IPS-18a (cell line): ENCODE data around the gene NCKAP5.

Experiments
- H3K27ac ChIP-seq: one replicate; pipeline ENCODE4 v1.5.1; 2013; ENCODE audit warnings: low read length
- H3K27me3 ChIP-seq: one replicate; pipeline ENCODE4 v1.6.1; 2013; ENCODE audit warnings: mild to moderate bottlenecking, low read length; ENCODE audit not compliant: control insufficient read depth, insufficient read depth
- H3K36me3 ChIP-seq: one replicate; pipeline ENCODE4 v1.6.1; 2013; ENCODE audit warnings: low read depth, low read length; ENCODE audit not compliant: control insufficient read depth
- H3K4me1 ChIP-seq: one replicate; pipeline ENCODE4 v1.6.1; 2013; ENCODE audit warnings: low read depth, low read length; ENCODE audit not compliant: control insufficient read depth
- H3K4me3 ChIP-seq: one replicate; pipeline ENCODE4 v1.5.1; 2013; ENCODE audit warnings: low read length
- H3K9ac ChIP-seq: one replicate; pipeline ENCODE4 v1.6.1; 2013; ENCODE audit warnings: mild to moderate bottlenecking, low read length, moderate library complexity
- H3K9me3 ChIP-seq: one replicate; pipeline ENCODE4 v1.6.1; 2013; ENCODE audit warnings: low read depth, low read length; ENCODE audit not compliant: control insufficient read depth

Gene NCKAP5

DNA sequence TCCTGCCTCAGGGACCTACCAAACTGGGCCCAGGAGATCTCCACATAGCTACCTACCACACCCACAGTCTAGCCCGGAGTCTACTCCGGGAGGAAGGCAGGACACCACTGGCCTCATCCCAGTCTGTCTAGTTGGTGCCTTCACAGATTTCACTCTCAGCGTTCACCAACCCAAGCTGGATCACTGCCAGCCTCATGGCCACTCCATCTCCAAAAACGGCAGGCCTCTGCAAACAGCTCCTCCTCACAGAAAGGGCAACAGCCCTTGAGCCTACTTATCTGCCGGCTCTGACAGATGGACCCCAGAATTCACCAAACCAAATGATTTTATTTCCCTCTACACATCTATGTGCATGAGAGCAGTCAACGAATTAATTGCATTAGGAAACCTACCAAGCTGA, 61.3 kb downstream of the NCKAP5 start:
- Histone ChIP-seq H3K9ac (no peak overlapping the region), H3K36me3 (no peaks in the 10 kb centered on the region), H3K27ac (no peak overlapping the region), H3K9me3 (no peaks in the 10 kb centered on the region), H3K4me1 (no peaks in the 10 kb centered on the region), H3K27me3 (no peaks in the 10 kb centered on the region), H3K4me3 (no peak overlapping the region)

DNA sequence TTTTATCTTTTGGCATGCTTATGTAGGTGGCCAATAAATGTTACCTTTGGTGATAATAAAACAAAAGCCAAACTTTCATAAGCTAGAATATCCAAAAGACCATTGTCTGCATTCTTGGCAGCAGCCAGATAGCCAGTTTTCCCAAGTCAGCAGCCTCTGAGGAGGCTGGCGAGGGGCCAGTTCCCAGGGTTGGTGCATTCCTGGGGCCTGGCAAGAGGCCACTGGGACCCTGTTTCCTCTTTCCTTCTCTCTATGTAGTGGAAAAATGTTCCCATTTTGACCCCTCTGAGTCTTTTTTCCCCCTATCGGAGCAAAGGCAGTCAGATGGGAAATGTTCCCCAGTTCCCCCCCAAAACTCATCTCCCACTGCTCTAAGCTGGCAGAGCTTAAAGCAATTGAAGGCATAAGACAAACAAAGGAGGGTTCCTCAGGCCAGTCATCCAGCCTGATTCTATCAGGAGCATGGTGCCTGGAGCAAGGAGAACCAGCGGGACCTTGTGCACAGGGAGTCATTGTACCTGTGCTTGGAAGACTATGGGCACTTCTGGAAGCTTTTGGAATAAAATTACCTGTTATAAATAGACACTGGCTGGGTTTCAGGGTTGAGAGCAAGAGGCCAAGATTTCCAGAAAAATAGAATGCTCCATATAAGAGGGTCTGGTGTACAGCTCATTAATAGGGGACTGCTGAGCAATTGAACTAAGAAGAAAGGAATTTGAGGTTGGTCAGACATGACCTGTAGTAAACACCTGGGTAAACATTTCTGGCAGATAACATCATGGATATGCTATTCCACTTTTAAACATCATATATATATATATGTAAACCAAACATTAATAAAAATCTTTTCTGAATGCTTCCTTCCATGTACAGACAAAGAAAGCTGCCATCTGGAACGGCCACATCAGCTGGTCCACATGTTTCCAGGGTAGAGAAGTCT, 63.4 kb downstream of the NCKAP5 start:
- no peak overlapping the region for H3K9ac ChIP-seq
- no peaks in the 10 kb centered on the region for H3K27me3 ChIP-seq
- H3K9me3 ChIP-seq: no peaks in the 10 kb centered on the region
- no peak overlapping the region for H3K4me3 ChIP-seq
- no peak overlapping the region for H3K27ac ChIP-seq
- no peaks in the 10 kb centered on the region for H3K4me1 ChIP-seq
- H3K36me3 ChIP-seq: no peaks in the 10 kb centered on the region

DNA sequence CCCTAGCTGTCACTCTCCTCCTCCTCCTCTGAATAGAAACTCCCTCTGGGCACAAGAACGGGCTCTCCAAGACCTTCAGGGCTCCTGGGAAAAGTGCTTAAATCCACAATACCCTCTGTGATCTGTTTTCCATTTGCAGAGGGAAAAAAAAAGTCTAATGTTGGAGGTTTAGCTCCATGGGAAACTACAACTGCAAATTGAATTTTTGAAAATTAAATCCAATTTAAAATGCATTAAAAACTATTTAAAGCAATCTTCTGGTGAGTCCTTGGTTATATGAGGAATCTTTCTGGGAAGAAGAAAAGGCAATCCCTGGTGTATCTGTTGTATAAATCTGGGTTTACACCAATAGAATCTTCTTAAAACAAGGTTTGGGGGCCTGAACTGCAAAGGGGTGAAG, 64.3 kb downstream of the NCKAP5 start:
- no peak overlapping the region for H3K9ac ChIP-seq
- H3K9me3 ChIP-seq: no peaks in the 10 kb centered on the region
- no peaks in the 10 kb centered on the region for H3K4me1 ChIP-seq
- H3K4me3 ChIP-seq: no peak overlapping the region
- H3K27ac ChIP-seq: no peak overlapping the region
- no peaks in the 10 kb centered on the region for H3K36me3 ChIP-seq
- H3K27me3 ChIP-seq: no peaks in the 10 kb centered on the region

DNA sequence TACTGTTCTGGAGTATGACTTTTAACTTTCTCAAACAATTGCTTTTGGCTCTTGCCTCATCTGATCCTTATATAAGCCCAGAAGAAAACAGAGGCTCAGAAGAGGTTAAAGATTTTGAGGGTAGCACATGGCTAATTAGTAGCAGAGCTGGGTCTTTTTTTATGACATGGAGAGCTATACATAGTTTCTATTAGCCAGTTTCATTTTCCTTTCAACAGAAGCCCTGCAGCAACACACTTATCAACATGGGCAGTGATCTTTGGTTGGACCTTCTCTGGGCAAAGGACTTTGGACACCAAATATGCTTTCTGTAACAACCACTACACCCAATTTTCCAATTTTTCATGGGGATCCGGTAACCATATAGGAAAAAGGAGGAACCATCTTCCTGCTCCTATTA, 64.9 kb downstream of the NCKAP5 start:
- no peak overlapping the region for H3K27ac ChIP-seq
- H3K27me3 ChIP-seq: no peaks in the 10 kb centered on the region
- H3K9ac ChIP-seq: no peak overlapping the region
- no peak overlapping the region for H3K4me3 ChIP-seq
- H3K9me3 ChIP-seq: no peaks in the 10 kb centered on the region
- no peaks in the 10 kb centered on the region for H3K4me1 ChIP-seq
- no peaks in the 10 kb centered on the region for H3K36me3 ChIP-seq

DNA sequence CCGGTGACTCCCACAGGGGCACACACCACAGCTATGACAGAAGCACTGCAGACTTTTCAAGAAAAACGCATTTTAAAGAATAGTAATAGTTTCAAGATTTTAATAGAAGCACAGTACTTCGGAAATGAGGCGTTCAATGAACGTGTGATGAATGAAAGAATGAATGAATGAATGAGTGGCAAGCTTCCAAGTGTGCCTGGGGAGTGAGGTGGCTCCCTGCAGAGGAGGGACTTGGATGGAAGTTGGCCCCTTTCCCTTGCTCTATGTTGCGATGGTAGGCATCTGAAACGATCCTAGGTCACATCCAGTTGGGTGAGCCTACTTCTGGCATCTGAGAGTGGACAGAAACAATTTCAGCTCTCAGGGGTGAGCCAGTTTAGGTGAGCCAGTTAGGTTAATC, 65.6 kb downstream of the NCKAP5 start:
- no peaks in the 10 kb centered on the region for H3K36me3 ChIP-seq
- no peaks in the 10 kb centered on the region for H3K9me3 ChIP-seq
- no peak overlapping the region for H3K4me3 ChIP-seq
- no peak overlapping the region for H3K9ac ChIP-seq
- peaks cover 4% of the 10 kb centered on the region for H3K4me1 ChIP-seq
- no peak overlapping the region for H3K27ac ChIP-seq
- no peaks in the 10 kb centered on the region for H3K27me3 ChIP-seq

DNA sequence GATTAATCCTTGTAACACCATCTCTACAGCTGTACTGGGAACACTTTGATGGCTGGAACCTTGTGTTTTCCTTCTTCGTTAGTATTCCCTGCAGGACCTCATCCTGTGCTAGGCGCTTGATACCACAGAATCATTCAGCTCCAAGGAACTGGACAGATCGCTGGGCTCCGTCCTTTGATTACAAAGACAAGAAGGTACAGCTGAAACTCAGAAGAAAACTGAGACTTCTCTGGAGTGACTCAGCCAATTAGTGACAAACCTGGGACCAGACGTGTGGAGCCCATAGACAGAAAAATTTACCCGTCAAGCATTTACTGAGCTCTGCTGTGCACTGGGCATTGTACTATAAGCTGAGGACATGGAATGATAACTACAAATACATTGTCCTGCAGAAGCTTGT, 67.3 kb downstream of the NCKAP5 start:
- Histone ChIP-seq H3K4me1 (peaks cover 20% of the 10 kb centered on the region), H3K9ac (no peak overlapping the region), H3K36me3 (no peaks in the 10 kb centered on the region), H3K27me3 (no peaks in the 10 kb centered on the region), H3K9me3 (no peaks in the 10 kb centered on the region), H3K27ac (no peak overlapping the region), H3K4me3 (no peak overlapping the region)

DNA sequence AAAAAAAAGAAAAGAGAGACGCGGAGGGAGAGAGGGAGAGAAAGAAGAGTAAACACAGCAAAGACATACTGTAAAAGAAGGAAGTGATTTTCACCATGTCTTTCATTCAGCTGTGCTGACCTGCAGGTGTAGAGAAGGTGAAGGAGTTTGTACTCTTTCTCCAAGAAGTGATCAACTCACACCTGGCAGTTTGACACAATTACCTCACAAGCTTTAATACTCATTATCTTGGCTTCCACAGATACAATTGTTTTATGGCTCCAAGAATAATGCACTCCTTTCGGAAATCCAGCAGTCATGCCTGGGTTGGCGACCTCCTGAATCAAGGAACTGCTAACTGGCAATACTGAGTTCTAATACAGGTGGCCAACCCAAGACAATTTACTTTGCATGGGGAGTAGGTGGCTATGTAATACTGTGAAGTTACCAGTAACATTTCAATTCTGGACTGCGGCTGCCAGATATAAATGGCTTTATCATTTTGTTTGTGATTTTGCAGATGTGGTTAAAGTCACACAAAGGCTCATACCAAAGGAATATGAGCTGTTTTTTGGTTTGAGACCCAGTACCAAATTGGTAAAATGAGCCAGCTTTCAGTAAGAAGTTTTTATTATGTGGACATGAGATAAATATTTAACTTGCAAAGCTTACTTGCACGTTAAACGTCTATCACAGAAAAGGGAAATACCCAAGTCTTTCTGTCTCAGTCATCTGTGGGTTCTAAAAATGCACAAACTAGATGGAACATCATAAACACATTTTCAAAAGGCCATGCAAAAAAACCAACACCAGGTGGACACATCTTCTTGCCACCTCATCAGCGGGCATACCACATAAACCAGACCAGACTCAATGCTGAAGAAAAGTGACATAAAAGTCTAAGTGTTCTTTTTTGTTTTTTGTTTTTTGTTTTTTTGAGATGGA, 69.3 kb downstream of the NCKAP5 start:
- no peak overlapping the region for H3K27ac ChIP-seq
- no peaks in the 10 kb centered on the region for H3K36me3 ChIP-seq
- H3K4me3 ChIP-seq: no peak overlapping the region
- H3K9me3 ChIP-seq: no peaks in the 10 kb centered on the region
- no peak overlapping the region for H3K9ac ChIP-seq
- peaks cover 20% of the 10 kb centered on the region for H3K4me1 ChIP-seq
- H3K27me3 ChIP-seq: no peaks in the 10 kb centered on the region

DNA sequence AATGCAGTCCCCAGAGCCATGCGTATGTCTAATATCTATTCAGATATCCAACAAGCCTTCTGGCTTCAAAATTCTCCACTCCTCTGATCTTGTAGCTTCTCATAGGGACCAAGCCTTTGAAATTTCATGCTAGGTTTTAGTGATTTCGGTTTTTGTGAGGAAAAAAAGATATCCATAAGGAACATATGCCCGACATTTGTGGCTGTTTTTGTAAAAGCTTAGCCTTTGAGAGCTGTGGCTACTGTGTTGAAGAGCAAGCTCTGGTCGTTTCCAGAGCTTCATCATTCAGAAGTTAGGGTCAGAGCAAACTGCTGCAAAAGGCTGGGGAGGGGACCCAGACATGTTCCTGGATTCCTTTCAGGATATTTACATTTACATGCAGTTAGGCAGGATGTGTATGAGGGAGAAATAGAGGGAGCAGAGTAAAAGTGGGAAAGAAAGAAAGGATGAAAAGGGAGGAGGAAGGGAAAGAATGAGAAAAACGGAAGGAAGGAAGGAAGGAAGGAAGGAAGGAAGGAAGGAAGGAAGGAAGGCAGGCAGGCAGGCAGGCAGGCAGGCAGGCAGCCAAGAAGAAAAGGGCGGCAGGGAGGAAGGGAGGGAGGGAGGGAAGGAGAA, 70.2 kb downstream of the NCKAP5 start:
- Histone ChIP-seq H3K27ac (no peak overlapping the region), H3K9me3 (no peaks in the 10 kb centered on the region), H3K9ac (no peak overlapping the region), H3K36me3 (no peaks in the 10 kb centered on the region), H3K27me3 (no peaks in the 10 kb centered on the region), H3K4me3 (no peak overlapping the region), H3K4me1 (peaks cover 20% of the 10 kb centered on the region)

DNA sequence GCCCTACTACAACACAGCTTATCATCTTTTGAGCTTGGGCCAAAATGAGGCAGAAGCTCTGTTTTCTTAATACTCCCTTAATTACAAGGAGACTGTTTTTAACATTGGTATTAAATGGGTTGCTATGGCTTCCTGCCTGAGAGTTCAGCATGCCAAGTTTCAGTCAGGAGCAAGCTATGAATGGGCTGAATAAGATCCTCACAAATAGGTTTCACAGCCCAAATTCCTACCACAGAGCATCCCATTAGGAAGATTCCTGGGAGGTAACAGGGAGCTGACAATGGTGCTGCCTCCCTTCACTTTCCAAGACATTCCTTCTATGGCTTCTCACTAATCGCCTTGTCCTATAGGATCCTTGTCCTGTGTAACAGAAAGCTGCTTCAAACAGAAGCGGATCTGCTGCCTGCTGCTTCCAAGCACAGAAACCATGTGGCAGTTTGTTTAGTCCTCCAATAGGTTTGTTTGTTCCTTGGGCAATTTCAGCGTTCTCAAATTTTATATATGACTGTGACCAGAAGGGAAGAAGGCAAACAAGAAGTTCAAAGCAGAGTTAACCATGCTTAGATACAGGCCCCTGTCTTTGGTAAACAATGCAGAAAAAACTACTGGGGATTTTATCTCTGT, 70.9 kb downstream of the NCKAP5 start:
- no peak overlapping the region for H3K4me3 ChIP-seq
- H3K36me3 ChIP-seq: no peaks in the 10 kb centered on the region
- no peak overlapping the region for H3K9ac ChIP-seq
- peaks cover 20% of the 10 kb centered on the region for H3K4me1 ChIP-seq
- no peak overlapping the region for H3K27ac ChIP-seq
- H3K9me3 ChIP-seq: no peaks in the 10 kb centered on the region
- no peaks in the 10 kb centered on the region for H3K27me3 ChIP-seq

DNA sequence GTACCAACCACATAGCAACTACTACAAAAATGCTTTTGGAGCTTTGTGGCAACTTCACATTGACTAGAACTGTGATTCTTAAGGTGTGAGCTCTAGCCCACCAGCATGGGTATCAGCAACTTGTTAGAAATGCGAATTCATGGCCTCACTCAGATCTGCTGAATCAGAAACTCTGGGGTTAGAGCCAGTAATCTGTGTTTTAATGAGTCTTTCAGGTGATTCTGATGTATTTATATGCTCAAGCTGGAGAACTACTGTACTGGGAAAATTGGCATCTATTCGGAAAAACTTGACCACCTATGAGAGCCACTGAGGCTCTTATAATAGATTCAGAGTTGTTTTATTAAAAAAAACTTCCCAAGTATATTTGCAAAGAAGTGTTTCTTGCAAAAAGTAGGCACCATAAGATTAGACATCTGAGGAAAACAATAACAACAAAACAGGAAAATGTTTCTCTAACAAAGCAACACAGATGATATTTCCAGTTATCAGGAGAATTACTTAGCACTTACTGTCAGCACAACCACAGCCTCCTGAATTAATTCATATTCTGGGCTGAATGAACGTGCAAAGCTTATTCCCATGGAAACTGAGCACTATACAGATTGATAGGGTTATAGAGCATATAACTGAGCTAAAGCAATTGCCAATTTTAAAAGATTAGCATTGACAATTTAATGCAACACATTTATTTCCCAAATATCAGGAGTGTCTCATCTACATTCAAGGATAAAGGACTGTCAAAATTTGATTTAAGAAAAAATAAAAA, 71.6 kb downstream of the NCKAP5 start:
- no peaks in the 10 kb centered on the region for H3K27me3 ChIP-seq
- no peak overlapping the region for H3K27ac ChIP-seq
- no peaks in the 10 kb centered on the region for H3K36me3 ChIP-seq
- H3K9me3 ChIP-seq: no peaks in the 10 kb centered on the region
- no peak overlapping the region for H3K9ac ChIP-seq
- no peak overlapping the region for H3K4me3 ChIP-seq
- H3K4me1 ChIP-seq: peaks cover 20% of the 10 kb centered on the region
